Upper lobe of left lung (tissue), 6 donors: ENCODE measurements around the gene TMEM132C. TPM values are rescaled to one million over a fixed set of nuclear protein-coding genes. Genes with fewer than 3 reads are reported as not detected.

Experiments
- ATAC-seq, 2 donors: fragments of 200-7000 bp; cut with Tn5 transposase; one replicate each; pipeline ENCODE4 v1.9.1; 2022; ENCODE audit warnings: mild to moderate bottlenecking in 2 of 2, moderate library complexity in 2 of 2; ENCODE audit not compliant: low FRiP score in 2 of 2
- DNase-seq, 2 donors: peaks; one replicate each; pipeline ENCODE4 v3.0.0-alpha.2; 2019 to 2020
- H3K27ac ChIP-seq, 4 donors: fragments of 200-600 bp; sonication (generic); one replicate each; pipeline ENCODE4 v1.5.1; 2016 to 2019
- H3K27me3 ChIP-seq, 4 donors: fragments of 200-600 bp; sonication (generic); one replicate each; pipeline ENCODE4 v1.5.1; 2017 to 2019
- H3K36me3 ChIP-seq, 4 donors: fragments of 200-600 bp; sonication (generic); one replicate each; pipeline ENCODE4 v1.5.1; 2016 to 2019
- H3K4me1 ChIP-seq, 4 donors: fragments of 200-600 bp; sonication (generic); one replicate each; pipeline ENCODE4 v1.5.1; 2018 to 2019
- H3K4me3 ChIP-seq, 4 donors: fragments of 200-600 bp; sonication (generic); one replicate each; pipeline ENCODE4 v1.5.1; 2017 to 2019; ENCODE audit warnings: mild to moderate bottlenecking in 2 of 4, moderate library complexity in 1 of 4
- H3K9me3 ChIP-seq, 4 donors: fragments of 200-600 bp; sonication (generic); one replicate each; pipeline ENCODE4 v1.5.1; 2018 to 2019
- CTCF ChIP-seq, 6 experiments: fragments of 450-650 bp in 4 of 6; fragments of 200-600 bp in 2 of 6; sonication (generic) in 2 of 6; IDR thresholded peaks; one replicate each; pipeline ENCODE4 v1.5.1; 2016 to 2019; ENCODE audit warnings: antibody characterized with exemption in 6 of 6
- EP300 ChIP-seq, 4 donors: sonication (generic); formaldehyde crosslinking; IDR thresholded peaks; one replicate each; pipeline ENCODE4 v1.5.1; 2017; ENCODE audit warnings: antibody characterized with exemption in 4 of 4, control low read depth in 2 of 4
- POLR2A ChIP-seq, 4 donors: fragments of 450-650 bp; IDR thresholded peaks; one replicate each; pipeline ENCODE4 v1.5.1; 2016 to 2017; ENCODE audit warnings: antibody characterized with exemption in 4 of 4, mild to moderate bottlenecking in 2 of 4
- POLR2AphosphoS5 ChIP-seq, 2 donors: sonication (generic); formaldehyde crosslinking; IDR thresholded peaks; one replicate each; pipeline ENCODE4 v1.5.1; 2017; ENCODE audit warnings: antibody characterized with exemption in 2 of 2
- WGBS, 2 donors: methylation state at CpG; one replicate each; pipeline ENCODE4 v1.1.5; 2017 to 2018; 5-methylcytosine and 5-hydroxymethylcytosine counted together
- total RNA-seq, 6 donors: library from RNA; depleted of rRNA in 4 of 6; stranded (reverse); fragments of >200 nt in 4 of 6; gene quantifications; one replicate each; pipeline versions ENCODE4 v1.1.0 to v1.2.1, GENCODE V29; 2016 to 2021
- donor health status: DM: no; HTN: no; CAD: no; lungs with moderate emphysema.
- donor health status: DM: no; HTN: yes; CAD: no; lungs with severe emphysema.

TMEM132C gene
- total RNA-seq, 6 donors from 2014 or later: under 0.01 to 2.2 (median 1.1) TPM

- DNase-seq (no peak), ATAC-seq (no peak)
- Histone ChIP-seq H3K9me3 (peaks cover 0 to 4% (median 0%) of the 10 kb centered on the region in 4 donors), H3K36me3 (no peaks in the 10 kb centered on the region), H3K27ac (no peak overlapping the region), H3K4me3 (no peak overlapping the region), H3K4me1 (no peaks in the 10 kb centered on the region), H3K27me3 (no peaks in the 10 kb centered on the region)
- 67 to 75% methylated on average over 6 of the region's 6 CpGs for WGBS, 2 donors
- TF ChIP-seq POLR2A (IDR thresholded peaks at IDR 0.05) (no peak), POLR2AphosphoS5 (IDR thresholded peaks at IDR 0.05) (no peak)
These were observed 246.4 kb downstream of the TMEM132C start for GRCh38 chr12:128513331-128513730.

- Histone ChIP-seq H3K27me3 (no peaks in the 10 kb centered on the region), H3K4me1 (no peaks in the 10 kb centered on the region), H3K9me3 (peaks cover 0 to 4% (median 0%) of the 10 kb centered on the region in 4 donors), H3K27ac (no peak overlapping the region), H3K4me3 (no peak overlapping the region), H3K36me3 (no peaks in the 10 kb centered on the region)
- TF ChIP-seq POLR2AphosphoS5 (IDR thresholded peaks at IDR 0.05) (no peak), CTCF (IDR thresholded peaks at IDR 0.05) (no peak), POLR2A (IDR thresholded peaks at IDR 0.05) (no peak), EP300 (IDR thresholded peaks at IDR 0.05) (no peak)
- 59 to 72% methylated on average over 4 to 6 of the region's 6 CpGs for WGBS, 2 donors
- ATAC-seq (no peak), DNase-seq (no peak)
These were observed 246.9 kb downstream of the TMEM132C start for GRCh38 chr12:128513831-128514230.

- no peaks in the 10 kb centered on the region for H3K9me3 ChIP-seq
- H3K27ac ChIP-seq: no peak overlapping the region
- DNase-seq (no peak), ATAC-seq (no peak)
- no peaks in the 10 kb centered on the region for H3K27me3 ChIP-seq
- H3K4me1 ChIP-seq: no peaks in the 10 kb centered on the region
- TF ChIP-seq POLR2A (IDR thresholded peaks at IDR 0.05): no peak
- TF ChIP-seq EP300 (IDR thresholded peaks at IDR 0.05): no peak
- no peak for TF ChIP-seq CTCF (IDR thresholded peaks at IDR 0.05)
- TF ChIP-seq POLR2AphosphoS5 (IDR thresholded peaks at IDR 0.05): no peak
- WGBS, 2 donors: 49 to 56% methylated on average over 4 of the region's 4 CpGs
- H3K36me3 ChIP-seq: no peaks in the 10 kb centered on the region
- no peak overlapping the region for H3K4me3 ChIP-seq
These were observed 251.7 kb downstream of the TMEM132C start for GRCh38 chr12:128518644-128519043.

DNA sequence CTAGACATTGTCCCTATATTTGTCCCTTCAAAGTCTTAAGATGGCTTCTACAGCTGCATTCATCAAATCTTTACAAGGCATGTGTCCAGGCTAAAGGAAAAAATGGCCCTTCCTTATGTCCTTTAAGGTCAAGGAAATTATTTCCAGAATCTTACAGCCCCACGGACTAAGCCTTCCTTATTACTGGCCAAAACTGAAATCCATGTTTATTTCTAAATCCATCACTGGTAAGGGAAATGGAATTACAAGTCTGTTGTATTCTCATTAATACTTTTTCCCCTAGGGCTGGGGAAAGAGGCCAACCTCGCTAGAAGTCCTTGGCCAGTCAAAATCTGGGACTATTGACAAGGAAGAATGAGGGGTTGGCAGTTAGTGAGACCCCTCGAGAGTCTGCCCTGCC lies 252.5 kb downstream of the TMEM132C start:
- Histone ChIP-seq H3K27me3 (no peaks in the 10 kb centered on the region), H3K27ac (no peak overlapping the region), H3K9me3 (no peaks in the 10 kb centered on the region), H3K36me3 (no peaks in the 10 kb centered on the region), H3K4me1 (no peaks in the 10 kb centered on the region), H3K4me3 (no peak overlapping the region)
- 49 to 63% methylated on average over 3 of the region's 3 CpGs for WGBS, 2 donors
- ATAC-seq (no peak), DNase-seq (no peak)
- TF ChIP-seq CTCF (IDR thresholded peaks at IDR 0.05) (no peak), POLR2A (IDR thresholded peaks at IDR 0.05) (no peak), POLR2AphosphoS5 (IDR thresholded peaks at IDR 0.05) (no peak), EP300 (IDR thresholded peaks at IDR 0.05) (no peak)

DNA sequence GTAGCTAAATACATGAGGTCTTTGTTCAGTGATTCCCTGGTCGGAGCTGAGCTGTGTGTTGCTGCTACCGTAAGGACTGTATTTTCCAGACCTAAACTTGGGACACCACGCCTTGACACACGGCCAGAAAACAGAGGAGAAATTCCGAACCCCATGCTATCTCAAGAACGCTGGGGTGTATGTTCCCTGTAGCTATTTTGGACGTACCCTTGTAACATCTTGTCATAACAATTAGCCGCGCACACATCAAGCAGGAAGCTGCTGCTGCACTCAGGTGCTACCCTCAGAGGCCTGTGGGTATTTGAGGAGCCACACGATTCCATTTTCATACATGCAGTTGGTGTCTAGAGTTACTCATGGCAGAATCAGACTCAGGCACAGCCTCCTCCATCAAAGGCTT lies 255.0 kb downstream of the TMEM132C start:
- 84 to 90% methylated on average over 9 to 10 of the region's 10 CpGs for WGBS, 2 donors
- H3K4me3 ChIP-seq: no peak overlapping the region
- TF ChIP-seq POLR2A (IDR thresholded peaks at IDR 0.05): no peak
- TF ChIP-seq CTCF (IDR thresholded peaks at IDR 0.05): no peak
- no peak for TF ChIP-seq EP300 (IDR thresholded peaks at IDR 0.05)
- no peak for TF ChIP-seq POLR2AphosphoS5 (IDR thresholded peaks at IDR 0.05)
- ATAC-seq: no peak
- H3K36me3 ChIP-seq: no peaks in the 10 kb centered on the region
- H3K27me3 ChIP-seq: no peaks in the 10 kb centered on the region
- H3K4me1 ChIP-seq: no peaks in the 10 kb centered on the region
- H3K9me3 ChIP-seq: no peaks in the 10 kb centered on the region
- H3K27ac ChIP-seq: no peak overlapping the region
- DNase-seq: no peak
